GM23248 (cell line): Measurements from ENCODE around the gene DPP6. TPM values are rescaled to one million over a fixed set of nuclear protein-coding genes. Genes with fewer than 3 reads are reported as not detected.

ENCODE experiments used
- DNase-seq: peaks from one replicate; pipeline ENCODE4 v3.0.0-alpha.2; 2015
- H2AFZ ChIP-seq: fragments of 200-600 bp; sonication (generic); 2 replicates; pipeline ENCODE4 v1.6.1; 2016; ENCODE audit warnings: antibody characterized with exemption
- H3F3A ChIP-seq: fragments of 200-600 bp; sonication (generic); 2 replicates; pipeline ENCODE4 v1.6.1; 2016; ENCODE audit warnings: mild to moderate bottlenecking, antibody characterized with exemption, mixed run types; ENCODE audit not compliant: insufficient read depth
- H3K27ac ChIP-seq: fragments of 200-600 bp; sonication (generic); 2 replicates; pipeline ENCODE4 v1.5.1; 2016; ENCODE audit warnings: mild to moderate bottlenecking
- H3K27me3 ChIP-seq: fragments of 200-600 bp; sonication (generic); replicated peaks from 2 replicates; pipeline ENCODE4 v1.6.1; 2016; ENCODE audit warnings: mild to moderate bottlenecking; ENCODE audit not compliant: insufficient read depth
- H3K36me3 ChIP-seq: fragments of 200-600 bp; sonication (generic); 2 replicates; pipeline ENCODE4 v1.6.1; 2016; ENCODE audit warnings: low read depth, mild to moderate bottlenecking
- H3K4me1 ChIP-seq: fragments of 200-600 bp; sonication (generic); 2 replicates; pipeline ENCODE4 v1.6.1; 2016; ENCODE audit warnings: mild to moderate bottlenecking; ENCODE audit not compliant: insufficient read depth
- H3K4me2 ChIP-seq: fragments of 200-600 bp; sonication (generic); one replicate; pipeline ENCODE4 v1.6.1; 2016; ENCODE audit warnings: mild to moderate bottlenecking; ENCODE audit not compliant: unreplicated experiment
- H3K4me3 ChIP-seq: fragments of 200-600 bp; sonication (generic); 2 replicates; pipeline ENCODE4 v1.5.1; 2016; ENCODE audit warnings: mild to moderate bottlenecking
- H3K79me2 ChIP-seq: fragments of 200-600 bp; sonication (generic); 2 replicates; pipeline ENCODE4 v1.6.1; 2016; ENCODE audit warnings: mild to moderate bottlenecking; ENCODE audit not compliant: insufficient read depth
- H3K9ac ChIP-seq: fragments of 200-600 bp; sonication (generic); 2 replicates; pipeline ENCODE4 v1.6.1; 2016; ENCODE audit warnings: mild to moderate bottlenecking
- H3K9me2 ChIP-seq: fragments of 200-600 bp; sonication (generic); 2 replicates; pipeline ENCODE4 v1.6.1; 2016; ENCODE audit warnings: mixed run types, mild to moderate bottlenecking, moderate library complexity; ENCODE audit not compliant: insufficient read depth
- H3K9me3 ChIP-seq: fragments of 200-600 bp; sonication (generic); one replicate; pipeline ENCODE4 v1.6.1; 2017; ENCODE audit warnings: low read depth
- H4K20me1 ChIP-seq: fragments of 200-600 bp; sonication (generic); 2 replicates; pipeline ENCODE4 v1.6.0; 2016; ENCODE audit not compliant: insufficient read depth
- EZH2 ChIP-seq: fragments of 200-600 bp; sonication (generic); IDR thresholded peaks from 2 replicates; pipeline ENCODE4 v1.6.1; 2018; ENCODE audit warnings: antibody characterized with exemption, mild to moderate bottlenecking; ENCODE audit not compliant: insufficient read depth, poor library complexity, severe bottlenecking
- EZH2phosphoT487 ChIP-seq: fragments of 200-600 bp; sonication (generic); IDR thresholded peaks from 2 replicates; pipeline ENCODE4 v1.6.1; 2018; ENCODE audit warnings: antibody characterized with exemption, moderate library complexity, mild to moderate bottlenecking, low read depth; ENCODE audit not compliant: insufficient read depth
- WGBS, 2 experiments: methylation state at CpG; one replicate each; pipeline ENCODE4 v1.1.6; 2015 to 2017; ENCODE audit warnings: low lambda C conversion rate in 2 of 2, low coverage in 1 of 2; ENCODE audit errors: missing lambda C conversion rate in 2 of 2; 5-methylcytosine and 5-hydroxymethylcytosine counted together
- in situ Hi-C: fragments of 300-500 bp; cut with MboI; formaldehyde crosslinking; loops from 2 replicates; pipeline ENCODE4 v1.15.0; 2020
- polyA plus RNA-seq: library from polyadenylated mRNA; unstranded; fragments of >200 nt; fragmentation: Nextera tagmentation; extraction: Ambion mirVana; gene quantifications from 2 replicates; pipeline ENCODE4 v1.2.1, GENCODE V29; 2016
- total RNA-seq: library from RNA; depleted of rRNA; stranded (reverse); fragments of >200 nt; shearing (Covaris generic); gene quantifications from 2 replicates; pipeline ENCODE4 v1.2.3, GENCODE V29; 2014

The DPP6 gene
- total and polyA plus RNA-seq, 2 experiments from 2014 or later: not detected

GRCh38 chr7:154696556-154696955 is 644.4 kb downstream of the DPP6 start:
- TF ChIP-seq EZH2: no peak
- TF ChIP-seq EZH2phosphoT487: no peak
- H3K4me1 ChIP-seq: no peaks in the 10 kb centered on the region
- H3K79me2 ChIP-seq: no peaks in the 10 kb centered on the region
- no peak for DNase-seq
- no peaks in the 10 kb centered on the region for H3K27me3 ChIP-seq
- in situ Hi-C loops: no loop called here
- H3K9me2 ChIP-seq: no peaks in the 10 kb centered on the region
- no peaks in the 10 kb centered on the region for H3F3A ChIP-seq
- no peak overlapping the region for H3K9ac ChIP-seq
- H3K9me3 ChIP-seq: no peaks in the 10 kb centered on the region
- H3K4me2 ChIP-seq: no peak overlapping the region
- WGBS, 2 experiments: 29 to 36% methylated on average over 8 of the region's 8 CpGs
- H4K20me1 ChIP-seq: no peaks in the 10 kb centered on the region
- H3K4me3 ChIP-seq: no peak overlapping the region
- H3K27ac ChIP-seq: no peak overlapping the region
- no peaks in the 10 kb centered on the region for H3K36me3 ChIP-seq
- H2AFZ ChIP-seq: no peak overlapping the region

GRCh38 chr7:154698726-154699291 is 646.6 kb downstream of the DPP6 start:
- no peaks in the 10 kb centered on the region for H3K79me2 ChIP-seq
- no peak for DNase-seq
- no peaks in the 10 kb centered on the region for H3K9me2 ChIP-seq
- H3K36me3 ChIP-seq: no peaks in the 10 kb centered on the region
- no peak overlapping the region for H3K4me2 ChIP-seq
- H3K4me1 ChIP-seq: no peaks in the 10 kb centered on the region
- no peak overlapping the region for H3K4me3 ChIP-seq
- no peak overlapping the region for H3K9ac ChIP-seq
- in situ Hi-C loops: no loop called here
- no peak overlapping the region for H3K27ac ChIP-seq
- H3K27me3 ChIP-seq: no peaks in the 10 kb centered on the region
- TF ChIP-seq EZH2: no peak
- TF ChIP-seq EZH2phosphoT487: no peak
- H2AFZ ChIP-seq: no peak overlapping the region
- H3F3A ChIP-seq: no peaks in the 10 kb centered on the region
- 31 to 41% methylated on average over 12 to 13 of the region's 13 CpGs for WGBS, 2 experiments
- no peaks in the 10 kb centered on the region for H3K9me3 ChIP-seq
- no peaks in the 10 kb centered on the region for H4K20me1 ChIP-seq

GRCh38 chr7:154699417-154699816 is 647.2 kb downstream of the DPP6 start:
- Histone ChIP-seq H3K79me2 (no peaks in the 10 kb centered on the region), H3K9me3 (no peaks in the 10 kb centered on the region), H3K9me2 (no peaks in the 10 kb centered on the region), H3K27ac (no peak overlapping the region), H3F3A (no peaks in the 10 kb centered on the region), H3K36me3 (no peaks in the 10 kb centered on the region), H3K9ac (no peak overlapping the region), H4K20me1 (no peaks in the 10 kb centered on the region), H3K27me3 (no peaks in the 10 kb centered on the region), H3K4me2 (no peak overlapping the region), H2AFZ (no peak overlapping the region), H3K4me1 (no peaks in the 10 kb centered on the region), H3K4me3 (no peak overlapping the region)
- no peak for DNase-seq
- TF ChIP-seq EZH2 (no peak), EZH2phosphoT487 (no peak)
- 10 to 17% methylated on average over 6 of the region's 6 CpGs for WGBS, 2 experiments
- in situ Hi-C loops: no loop called here

- Histone ChIP-seq H3K9ac (no peak overlapping the region), H3K79me2 (no peaks in the 10 kb centered on the region), H3K9me3 (no peaks in the 10 kb centered on the region), H3K4me1 (no peaks in the 10 kb centered on the region), H2AFZ (no peak overlapping the region), H3K4me2 (no peak overlapping the region), H3K9me2 (no peaks in the 10 kb centered on the region), H3F3A (no peaks in the 10 kb centered on the region), H4K20me1 (no peaks in the 10 kb centered on the region), H3K36me3 (no peaks in the 10 kb centered on the region), H3K4me3 (no peak overlapping the region), H3K27ac (no peak overlapping the region), H3K27me3 (no peaks in the 10 kb centered on the region)
- TF ChIP-seq EZH2phosphoT487: no peak
- 20 to 22% methylated on average over 6 of the region's 6 CpGs for WGBS, 2 experiments
- no peak for DNase-seq
- in situ Hi-C loops: no loop called here
Measured at GRCh38 chr7:154709840-154710520, 657.8 kb downstream of the DPP6 start.
